Measurements from ENCODE around the gene NFIB.

NFIB gene

DNA sequence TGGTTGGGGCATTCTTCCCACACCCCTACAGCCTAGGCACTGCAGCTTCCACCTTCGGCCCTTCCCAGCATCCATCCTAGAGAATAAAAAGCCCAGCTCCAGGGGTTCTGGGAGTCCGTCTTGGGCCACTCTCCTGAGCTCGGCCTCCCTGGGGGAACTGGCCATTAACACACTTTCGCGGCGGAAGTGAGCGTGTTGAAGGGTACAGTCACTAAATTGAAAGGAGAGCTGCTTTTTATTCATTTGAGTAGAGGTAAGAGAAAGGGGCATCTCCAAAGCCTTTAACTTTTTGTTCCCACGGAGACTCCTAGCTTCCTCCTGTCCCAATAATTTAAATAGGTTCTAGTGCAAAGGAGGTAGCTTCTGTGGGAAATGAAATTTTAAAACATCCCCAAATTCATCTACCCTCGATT is 31.0 kb upstream of the NFIB start:
- DNase-seq (ENCODE audit: low spot score), result no peak

GRCh38 chr9:14344053-14344524 is 30.1 kb upstream of the NFIB start:
- no peak for DNase-seq (ENCODE audit: low spot score)

- DNase-seq (ENCODE audit: low spot score), result no peak
Measured at GRCh38 chr9:14343261-14344031, 29.5 kb upstream of the NFIB start.

DNA sequence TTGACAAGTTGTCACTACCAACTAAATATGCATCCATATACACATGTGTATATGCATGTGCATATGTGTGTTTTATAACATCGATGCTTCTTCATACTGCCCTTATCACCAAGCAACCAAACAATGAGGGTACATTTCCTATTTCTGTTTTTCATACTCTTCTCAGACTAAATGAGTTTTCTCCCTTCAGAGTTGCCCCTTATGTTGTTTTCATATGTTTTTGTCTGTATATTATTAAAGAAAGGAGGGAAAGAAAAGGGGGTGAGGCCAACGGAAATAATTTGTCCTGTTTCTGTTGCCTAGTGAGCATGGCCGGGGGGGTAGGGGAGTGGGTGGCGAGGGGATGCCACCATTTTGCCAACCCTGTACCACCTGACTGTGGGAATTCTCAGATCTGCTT is 28.8 kb upstream of the NFIB start:
- DNase-seq (ENCODE audit: low spot score), result no peak

DNA sequence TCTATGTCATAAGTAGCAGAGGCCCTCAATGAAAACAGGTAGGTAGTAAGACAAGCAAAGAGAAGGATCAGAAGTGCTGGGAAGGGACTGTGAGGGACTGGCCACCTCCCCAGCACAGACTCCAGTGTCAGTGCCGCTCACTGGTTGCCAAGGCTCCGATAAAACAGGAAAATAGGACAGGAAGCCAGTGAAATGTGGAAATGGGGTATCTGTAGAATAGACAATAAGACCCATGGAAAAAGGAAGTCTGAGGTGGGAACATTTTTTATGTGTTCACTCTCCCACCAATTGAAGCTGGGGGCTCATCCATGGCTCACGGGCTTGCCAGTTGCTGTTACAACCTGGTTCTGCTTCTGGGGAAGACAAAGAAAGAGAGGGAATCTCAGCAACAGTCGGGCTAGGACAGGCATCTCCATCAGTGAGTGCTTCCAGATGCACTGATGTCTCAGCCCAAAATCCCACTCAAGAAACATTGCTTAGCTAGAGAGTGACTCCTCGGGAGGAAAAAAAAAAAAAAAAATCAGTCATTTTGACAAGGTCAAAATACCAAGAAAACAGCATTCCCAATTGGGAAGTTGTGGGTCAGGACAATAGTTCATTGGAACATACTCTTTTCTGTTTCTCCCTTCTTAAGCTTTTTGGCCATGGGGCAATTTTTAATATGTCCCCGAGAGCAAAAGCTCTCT is 27.6 kb upstream of the NFIB start:
- no peak for DNase-seq (ENCODE audit: low spot score)

DNA sequence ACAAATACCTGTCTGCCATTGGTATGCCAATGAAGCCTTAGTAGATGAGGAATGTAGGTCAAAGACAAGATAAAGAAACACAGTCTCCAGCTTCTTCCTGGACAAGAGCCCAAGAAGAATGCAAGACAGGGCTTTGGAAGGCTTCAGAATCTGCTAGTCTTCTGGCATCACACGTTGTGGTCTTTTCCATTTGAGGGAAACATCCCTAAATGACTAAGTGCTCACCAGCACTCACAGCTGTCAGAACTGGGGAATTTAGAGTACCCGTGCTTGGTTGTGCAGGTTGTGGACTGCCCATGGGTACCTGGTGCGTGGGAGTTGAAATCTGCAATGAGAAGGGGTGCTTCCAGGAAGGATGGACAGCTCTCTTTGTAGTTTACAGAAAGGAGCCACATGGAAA is 27.1 kb upstream of the NFIB start:
- no peak for DNase-seq (ENCODE audit: low spot score)

DNA sequence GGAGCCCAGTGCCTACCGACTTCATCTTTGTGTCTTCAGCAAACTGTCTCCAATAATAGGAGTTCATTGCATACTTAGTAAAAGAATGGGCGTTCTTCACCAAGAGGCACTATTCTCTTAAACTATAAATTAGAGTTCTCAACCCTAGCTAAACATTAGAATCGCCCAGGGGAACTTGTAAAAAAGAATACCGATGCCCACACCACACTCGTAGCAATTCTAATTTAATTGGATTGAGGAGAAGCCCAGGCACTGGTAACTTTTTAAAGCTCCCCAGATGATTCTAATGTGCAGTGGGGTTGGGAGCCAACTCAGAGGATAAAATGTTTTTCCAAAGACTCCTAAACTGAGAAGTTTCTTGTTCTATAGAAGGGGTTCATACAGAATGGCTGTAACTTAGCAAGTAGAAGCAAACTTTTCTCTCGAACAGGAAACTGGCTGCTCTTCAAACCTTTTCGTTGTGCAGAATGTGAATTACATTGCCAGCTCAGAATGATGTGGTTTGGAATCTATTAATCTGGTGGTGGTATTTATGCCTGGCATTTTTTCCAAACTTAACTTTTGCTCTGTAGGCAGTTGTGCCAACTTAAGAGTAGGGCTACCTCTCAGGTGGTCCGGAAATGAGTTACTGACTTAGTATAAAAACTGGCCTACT is 26.4 kb upstream of the NFIB start:
- no peak for DNase-seq (ENCODE audit: low spot score)

GRCh38 chr9:14339746-14340145 is 25.8 kb upstream of the NFIB start:
- no peak for DNase-seq (ENCODE audit: low spot score)

GRCh38 chr9:14337615-14338014 is 23.7 kb upstream of the NFIB start:
- no peak for DNase-seq (ENCODE audit: low spot score)

DNA sequence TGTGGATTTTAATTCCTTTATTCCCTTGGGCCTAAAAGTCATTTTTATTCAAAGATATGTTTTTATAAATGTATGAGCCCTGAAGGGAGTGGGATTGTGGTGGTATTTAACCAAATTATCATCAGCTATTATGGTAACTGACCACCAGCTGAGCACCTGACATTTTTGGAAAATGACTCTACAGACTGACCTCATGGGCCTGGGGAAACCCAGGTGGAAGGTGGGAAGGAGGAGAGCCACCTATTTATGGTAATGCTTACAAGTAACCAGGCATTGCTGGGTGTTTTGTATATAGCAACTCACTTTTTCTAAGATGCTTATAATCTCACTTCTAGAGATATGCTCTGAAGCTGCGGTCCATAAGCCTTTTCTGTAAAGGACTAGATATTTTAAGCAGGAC is 22.3 kb upstream of the NFIB start:
- DNase-seq (ENCODE audit: low spot score), result no peak

GRCh38 chr9:14331120-14331519 is 17.2 kb upstream of the NFIB start:
- no peak for DNase-seq (ENCODE audit: low spot score)

GRCh38 chr9:14327036-14327435 is 13.1 kb upstream of the NFIB start:
- no peak for DNase-seq (ENCODE audit: low spot score)

DNA sequence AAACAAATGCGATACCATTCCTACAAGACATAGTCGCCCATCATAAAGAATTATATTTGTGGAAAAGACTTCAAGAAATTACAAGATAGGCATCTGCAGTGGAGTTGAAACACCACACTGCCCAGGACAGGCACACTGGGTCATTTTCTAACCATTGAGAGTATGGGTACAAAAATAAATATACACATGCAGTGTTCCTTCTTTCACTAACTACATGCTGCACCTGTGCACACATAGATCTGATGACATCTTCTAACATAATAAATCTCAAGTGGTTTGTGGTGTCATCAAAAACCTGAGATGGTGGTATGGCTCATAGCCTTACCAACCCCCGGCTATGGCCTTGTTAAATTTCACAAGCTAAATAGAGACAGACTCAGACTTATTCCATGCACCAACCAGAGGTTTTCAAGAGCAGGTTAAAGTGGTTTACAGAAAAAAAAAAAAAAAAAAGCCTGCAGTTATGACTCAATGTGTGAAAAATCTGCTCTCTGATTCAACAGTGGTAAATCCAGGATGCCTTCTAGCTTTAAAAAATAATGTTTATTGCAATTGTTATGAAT is 12.4 kb upstream of the NFIB start:
- DNase-seq (ENCODE audit: low spot score), result peak; percentile 49

- no peak for DNase-seq (ENCODE audit: low spot score)
Measured at GRCh38 chr9:14325147-14325546, 11.2 kb upstream of the NFIB start.

- no peak for DNase-seq (ENCODE audit: low spot score)
Measured at GRCh38 chr9:14323985-14324650, 10.2 kb upstream of the NFIB start.

- no peak for DNase-seq (ENCODE audit: low spot score)
Measured at GRCh38 chr9:14323083-14323971, 9.4 kb upstream of the NFIB start.

- peak; percentile 82 for DNase-seq (ENCODE audit: low spot score)
Measured at GRCh38 chr9:14322211-14323082, 8.5 kb upstream of the NFIB start.

DNA sequence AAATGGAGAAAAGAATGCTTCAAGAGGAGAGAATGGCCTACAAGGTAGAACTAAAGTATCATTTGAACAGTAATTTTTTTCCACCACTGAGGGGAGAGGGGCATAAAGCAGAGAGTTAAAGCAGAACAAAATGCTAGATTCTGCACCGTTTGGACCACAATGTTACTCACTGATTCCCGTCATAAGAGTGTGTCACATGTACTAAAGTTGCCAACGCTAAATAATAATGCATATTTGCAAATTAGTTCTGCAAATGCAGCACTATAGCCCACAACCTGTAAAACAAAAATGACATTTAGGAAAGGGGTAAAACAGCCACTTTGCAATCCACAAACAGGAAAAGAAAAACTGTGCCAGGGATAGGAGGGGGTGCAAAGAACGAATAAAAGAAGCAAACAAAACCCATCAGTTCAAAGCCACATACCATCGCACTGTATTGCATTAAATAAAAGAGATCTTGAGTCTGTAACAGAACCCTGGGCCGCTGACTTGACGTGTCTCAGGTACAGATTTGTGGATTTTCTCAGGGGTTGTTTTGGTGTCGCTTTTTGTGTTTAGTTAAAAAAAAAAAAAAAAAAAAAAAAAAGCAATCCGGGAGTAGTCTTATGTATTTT is 7.7 kb upstream of the NFIB start:
- DNase-seq (ENCODE audit: low spot score), result no peak

GRCh38 chr9:14320271-14321181 is 6.6 kb upstream of the NFIB start:
- no peak for DNase-seq (ENCODE audit: low spot score)

Measured in activated CD4-positive, alpha-beta T cell treated with anti-CD3 and anti-CD28 coated beads, Interleukin-2, Interleukin-4, amounts not matched to agents 100 ng/mL and 50 ng/mL, durations not matched to agents 16 hours and 8 hours (primary cell).